ENCODE measurements around the gene SIPA1L3.
"Not testable (repeated sequence)": the region's sequence is repeated elsewhere in the genome, so short reads cannot be mapped to it uniquely, and the experiment has no call there.

The SIPA1L3 gene

GRCh38 chr19:38047049-38047438, 140.0 kb downstream of the SIPA1L3 start:
- peak; percentile 57 for DNase-seq

GRCh38 chr19:38047641-38048040, 140.6 kb downstream of the SIPA1L3 start:
- no peak for DNase-seq

- DNase-seq: no peak
These were observed 142.2 kb downstream of the SIPA1L3 start for GRCh38 chr19:38049105-38049649.

GRCh38 chr19:38055010-38055409, 148.0 kb downstream of the SIPA1L3 start:
- DNase-seq: no peak

GRCh38 chr19:38055655-38056521, 148.9 kb downstream of the SIPA1L3 start:
- DNase-seq: peak; percentile 50

- DNase-seq: no peak
These were observed 149.6 kb downstream of the SIPA1L3 start for GRCh38 chr19:38056646-38057045.

GRCh38 chr19:38057959-38058690, 151.1 kb downstream of the SIPA1L3 start:
- peak; percentile 12 for DNase-seq

GRCh38 chr19:38059897-38060296, 152.9 kb downstream of the SIPA1L3 start:
- no peak for DNase-seq

- DNase-seq: no peak
These were observed 153.3 kb downstream of the SIPA1L3 start for GRCh38 chr19:38060331-38060730.

GRCh38 chr19:38061294-38061693, 154.3 kb downstream of the SIPA1L3 start:
- peak; percentile 38 for DNase-seq

- no peak for DNase-seq
These were observed 156.2 kb downstream of the SIPA1L3 start for GRCh38 chr19:38062959-38063761.

- DNase-seq: no peak
These were observed 156.9 kb downstream of the SIPA1L3 start for GRCh38 chr19:38063928-38064327.

- no peak for DNase-seq
These were observed 157.8 kb downstream of the SIPA1L3 start for GRCh38 chr19:38064661-38065425.

- not testable (repeated sequence) for DNase-seq
These were observed 158.8 kb downstream of the SIPA1L3 start for GRCh38 chr19:38065775-38066174.

- no peak for DNase-seq
These were observed 161.8 kb downstream of the SIPA1L3 start for GRCh38 chr19:38068826-38069225.

GRCh38 chr19:38070573-38070972, 163.6 kb downstream of the SIPA1L3 start:
- peak; percentile 33 for DNase-seq

GRCh38 chr19:38071054-38071453, 164.0 kb downstream of the SIPA1L3 start:
- not testable (repeated sequence) for DNase-seq

- no peak for DNase-seq
These were observed 164.6 kb downstream of the SIPA1L3 start for GRCh38 chr19:38071647-38072046.

- DNase-seq: no peak
These were observed 166.1 kb downstream of the SIPA1L3 start for GRCh38 chr19:38072776-38073750.

GRCh38 chr19:38073841-38074685, 167.1 kb downstream of the SIPA1L3 start:
- DNase-seq: no peak
